ENCODE measurements around the gene PLXNC1.

PLXNC1 gene

DNA sequence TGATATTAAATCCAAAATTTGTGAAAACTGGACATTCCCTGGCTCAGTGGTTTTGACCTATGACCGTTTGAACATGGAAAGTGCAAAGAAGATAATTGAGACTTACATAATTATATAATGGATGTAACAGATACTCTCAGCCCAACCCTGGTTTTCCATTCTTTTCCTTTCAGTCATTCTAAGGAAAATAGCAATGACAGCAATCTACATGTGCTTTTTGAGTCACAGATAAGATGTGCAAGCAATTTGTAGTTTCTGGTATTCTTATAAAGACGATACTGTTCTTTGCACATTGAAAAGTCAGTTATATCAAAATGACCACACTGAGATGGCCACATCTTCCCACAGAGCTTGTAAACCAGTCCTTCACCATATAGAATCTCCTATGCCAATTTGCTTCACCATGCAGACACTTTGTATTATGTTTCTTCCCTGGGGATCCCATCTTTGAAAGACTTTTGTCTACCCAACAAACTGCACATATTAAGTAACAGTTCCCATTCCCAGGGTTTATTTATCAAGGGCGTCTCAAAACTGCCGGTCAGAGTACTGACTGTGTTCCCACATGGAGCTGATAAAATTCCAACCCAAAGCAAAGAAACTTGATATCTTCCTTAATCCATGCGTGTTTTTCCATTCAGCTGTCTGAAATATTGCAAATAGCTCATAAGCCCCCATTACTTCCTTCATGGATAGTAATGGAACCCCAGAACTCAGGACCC, 34.8 kb downstream of the PLXNC1 start:
- DNase-seq: no peak

DNA sequence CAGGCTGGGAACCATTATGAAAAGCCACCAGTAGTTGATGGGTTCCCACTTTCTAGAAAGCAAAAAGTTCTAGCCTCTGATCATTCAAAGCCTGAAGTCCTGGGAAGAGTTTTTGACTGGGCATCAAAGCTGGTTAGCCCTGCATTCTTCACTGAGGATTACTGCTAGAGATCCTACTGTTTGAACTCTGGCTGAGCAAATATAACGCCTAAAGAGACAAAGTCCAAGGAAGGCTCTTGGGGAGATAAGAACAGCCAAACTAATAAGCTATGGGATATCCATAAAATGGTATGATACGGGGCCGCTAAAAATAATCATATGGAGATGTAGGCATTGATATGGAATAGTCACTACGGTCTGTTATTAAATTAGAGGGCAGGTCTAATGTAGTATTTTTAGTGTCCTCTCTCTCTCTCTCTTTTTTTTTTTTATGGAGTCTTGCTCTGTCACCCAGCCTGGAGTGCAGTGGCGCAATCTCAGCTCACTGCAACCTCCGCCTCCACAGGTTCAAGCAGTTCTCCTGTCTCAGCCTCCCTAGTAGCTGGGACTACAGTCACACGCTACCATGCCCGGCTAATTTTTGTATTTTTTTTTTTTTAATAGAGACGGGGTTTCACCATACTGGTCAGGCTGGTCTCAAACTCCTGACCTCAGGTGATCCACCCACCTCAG, 35.5 kb downstream of the PLXNC1 start:
- DNase-seq: no peak

DNA sequence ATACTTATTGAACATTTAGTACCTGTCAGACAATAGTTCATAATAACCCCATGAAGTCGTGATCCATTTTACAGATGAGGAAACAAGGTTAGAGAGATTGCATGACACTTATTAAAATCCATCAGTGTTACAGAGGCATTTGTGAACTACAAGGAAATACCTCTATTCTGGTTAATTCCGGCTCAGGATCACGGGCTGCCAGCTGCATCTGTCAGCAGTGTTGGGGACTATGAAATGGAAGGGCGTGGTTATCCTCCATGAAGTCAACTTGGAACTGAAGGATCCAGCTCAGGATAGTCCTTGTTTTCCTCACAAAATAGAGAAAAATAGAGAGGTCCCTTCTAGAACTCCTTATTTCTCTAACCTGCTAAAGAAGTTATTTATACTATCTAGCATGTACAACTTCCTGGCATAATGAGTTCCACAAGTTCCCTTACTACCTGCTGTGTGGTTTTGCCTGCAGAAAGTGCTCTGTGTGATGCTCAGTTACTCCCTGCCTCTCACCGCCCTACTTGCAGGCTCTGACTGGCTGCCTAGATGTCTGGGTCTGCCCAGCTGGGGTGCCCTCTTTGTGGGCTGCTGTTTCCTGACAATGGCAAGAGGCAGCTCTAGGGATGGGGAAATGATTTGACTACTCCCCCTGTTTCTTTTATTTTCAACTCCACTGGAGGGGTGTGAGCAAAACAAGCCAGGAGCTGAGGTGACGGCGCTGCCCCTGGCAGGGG, 36.8 kb downstream of the PLXNC1 start:
- DNase-seq: no peak

DNA sequence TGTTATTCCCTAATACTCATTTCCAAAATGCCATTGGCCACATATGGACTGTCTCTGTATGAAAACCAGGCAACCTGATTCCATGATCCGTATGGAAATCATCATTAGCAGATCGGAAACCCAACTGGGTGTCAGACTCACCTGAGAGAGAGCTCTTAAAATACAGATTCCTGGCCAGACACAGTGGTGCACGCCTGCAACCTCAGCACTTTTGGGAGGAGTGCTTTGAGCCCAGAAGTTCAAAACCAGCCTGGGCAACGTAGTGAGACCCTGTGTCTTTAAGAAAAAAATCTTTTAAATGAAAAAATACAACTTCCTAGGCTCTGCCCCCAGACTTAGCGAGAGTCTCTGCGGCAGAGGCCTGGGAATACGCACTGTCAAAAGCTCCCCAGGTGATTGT, 37.4 kb downstream of the PLXNC1 start:
- no peak for DNase-seq

DNA sequence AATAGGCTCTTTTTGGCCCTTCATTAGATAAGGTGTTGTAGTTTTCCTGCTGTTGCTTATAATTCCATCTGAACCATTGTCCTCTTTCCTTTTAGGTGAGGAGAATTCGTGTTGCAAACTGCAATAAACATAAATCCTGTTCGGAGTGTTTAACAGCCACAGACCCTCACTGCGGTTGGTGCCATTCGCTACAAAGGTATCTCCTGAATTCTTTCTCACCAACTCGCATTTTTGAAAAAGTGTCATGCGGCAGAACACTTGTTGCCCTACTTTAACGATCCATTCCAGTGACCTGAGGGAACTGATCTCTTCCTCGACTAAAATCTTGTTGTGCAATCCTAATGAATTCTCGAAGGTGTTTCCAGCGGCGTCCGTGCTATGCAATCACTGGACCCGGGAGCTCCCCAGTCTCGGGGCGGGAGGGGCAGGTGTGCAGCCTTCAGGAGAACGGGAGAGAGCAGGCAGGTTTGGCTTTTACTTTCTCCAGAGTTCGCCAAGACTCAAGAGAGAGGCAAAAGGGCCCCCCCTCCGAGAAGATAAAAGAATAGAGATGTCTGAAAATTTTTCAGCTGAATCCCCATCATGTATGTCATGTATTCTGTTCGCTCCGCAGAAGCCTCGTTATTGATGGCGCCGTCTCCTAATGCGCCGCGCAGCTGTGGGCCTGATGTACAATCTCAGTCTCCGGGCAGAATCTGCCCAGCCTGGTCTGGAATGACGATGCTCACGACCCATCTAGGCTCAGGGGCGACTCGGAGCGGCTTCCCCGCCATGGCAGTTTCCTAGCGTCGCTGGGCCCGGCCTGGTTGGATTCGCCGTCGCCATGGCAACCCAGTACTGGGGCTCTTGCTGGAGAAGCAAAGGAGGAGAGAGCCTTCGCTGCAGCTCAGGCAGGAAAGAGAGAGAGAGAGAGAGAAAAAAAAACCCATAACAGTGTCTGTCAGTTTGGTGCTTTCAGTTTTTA, 38.2 kb downstream of the PLXNC1 start:
- DNase-seq: no peak

DNA sequence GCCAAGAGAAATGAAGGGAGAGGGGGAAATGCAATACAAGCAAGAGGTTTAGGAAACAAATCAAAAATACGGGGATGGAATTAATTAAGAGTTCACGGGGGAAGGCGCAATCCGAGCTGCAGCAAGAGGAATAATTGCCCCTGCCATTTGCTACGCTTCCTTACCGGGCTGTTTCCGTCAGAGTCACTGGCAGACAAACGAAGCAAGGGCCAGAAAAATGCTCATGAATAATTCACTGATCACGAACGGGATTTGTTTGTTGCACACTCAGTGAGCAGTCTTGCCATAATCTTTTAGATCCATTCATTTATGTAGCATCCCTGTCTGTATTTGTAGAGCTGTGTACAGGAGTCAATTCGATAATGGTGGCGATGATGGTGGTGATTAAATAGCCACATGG, 39.0 kb downstream of the PLXNC1 start:
- DNase-seq: no peak

DNA sequence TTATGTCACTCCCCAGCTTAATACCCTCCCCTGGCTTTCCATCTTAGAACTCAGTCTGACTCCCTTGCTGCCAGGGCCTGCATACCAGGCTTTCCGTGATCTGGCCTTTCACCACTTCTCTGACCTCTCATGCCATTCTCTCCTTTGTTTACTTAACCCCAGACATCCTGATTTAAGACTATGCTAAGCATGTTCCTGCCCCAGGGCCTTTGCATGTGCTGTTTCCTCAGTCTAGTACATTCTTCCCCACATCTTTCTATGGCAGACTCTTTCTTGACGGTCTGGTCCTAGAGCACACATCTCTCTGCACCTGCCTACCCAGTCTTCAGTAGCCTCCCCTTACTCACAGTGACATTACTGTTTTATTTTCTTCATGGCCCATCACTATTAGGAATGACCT, 42.2 kb downstream of the PLXNC1 start:
- no peak for DNase-seq

DNA sequence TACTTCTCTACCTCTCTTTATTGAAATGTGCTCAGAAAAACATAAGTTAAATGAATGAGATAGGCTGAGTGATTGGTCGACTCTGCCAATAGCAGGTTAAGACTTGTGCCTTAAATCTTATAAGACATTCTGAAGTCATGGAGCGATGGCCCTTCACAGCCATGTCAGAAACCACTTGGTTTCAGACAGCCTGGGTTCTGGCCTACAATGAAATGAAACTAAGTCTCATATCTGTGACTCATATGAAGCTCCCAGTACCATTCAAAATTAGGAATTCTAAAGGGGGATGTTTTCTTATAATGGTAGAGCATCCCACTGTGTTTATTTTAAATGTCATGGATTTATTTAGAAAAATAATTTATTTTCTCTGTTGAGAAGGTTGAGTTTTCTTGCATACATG, 42.6 kb downstream of the PLXNC1 start:
- DNase-seq: no peak

DNA sequence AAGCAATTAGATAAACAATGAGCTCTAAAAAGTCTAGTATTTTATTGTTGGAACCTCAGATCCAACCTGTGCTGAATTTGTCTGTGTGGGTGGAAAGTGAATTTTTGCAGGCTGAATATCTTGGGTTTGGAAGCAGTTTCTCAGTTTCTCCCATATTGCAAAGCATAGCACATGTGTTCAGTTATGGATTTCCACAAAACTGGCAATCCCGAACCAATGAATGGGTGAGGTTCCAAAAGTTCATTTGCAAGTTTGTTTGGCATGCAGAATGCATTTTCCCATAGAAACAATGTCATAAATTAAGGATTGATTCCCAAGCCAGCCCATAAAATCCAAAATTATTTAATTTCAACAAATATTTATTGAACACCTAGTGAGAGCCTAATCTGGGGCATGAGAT, 43.4 kb downstream of the PLXNC1 start:
- no peak for DNase-seq

DNA sequence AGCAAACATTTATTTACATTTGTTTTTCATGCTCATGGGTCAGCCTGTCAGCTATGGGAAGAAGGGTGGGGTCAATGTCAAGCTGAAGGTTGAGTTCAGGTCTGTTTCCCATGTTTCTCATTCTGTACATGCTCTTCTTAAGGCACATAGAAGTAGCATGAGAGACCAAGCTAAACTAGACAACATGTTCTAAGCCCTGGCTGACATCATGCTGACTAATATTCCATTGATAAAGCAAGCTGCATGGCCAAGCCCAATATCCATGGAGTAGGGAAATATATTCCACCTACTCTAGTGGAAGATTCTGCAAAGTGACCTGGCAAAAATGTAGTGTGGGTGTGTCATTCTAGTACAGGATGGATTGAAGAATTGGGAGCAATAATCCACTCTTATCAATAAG, 44.1 kb downstream of the PLXNC1 start:
- DNase-seq: no peak

DNA sequence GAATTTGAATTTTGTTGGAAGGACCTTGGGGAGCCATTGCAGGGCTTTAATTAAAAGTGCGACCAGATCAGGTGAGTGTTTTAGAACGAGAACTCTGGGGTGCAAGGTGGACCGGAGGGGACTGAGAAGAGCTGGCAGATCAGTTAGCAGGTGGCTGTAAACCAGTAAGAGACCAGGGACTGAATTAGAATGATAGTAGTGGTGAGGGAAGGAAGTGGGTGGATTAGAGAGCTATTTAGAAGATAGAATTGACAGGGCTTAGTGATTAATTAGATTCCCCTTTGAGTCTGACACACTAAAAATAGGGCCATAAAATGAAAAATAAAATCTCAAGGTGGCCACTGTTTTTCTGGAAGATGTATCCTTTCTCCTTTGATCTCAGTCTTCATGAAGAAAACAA, 44.8 kb downstream of the PLXNC1 start:
- no peak for DNase-seq

DNA sequence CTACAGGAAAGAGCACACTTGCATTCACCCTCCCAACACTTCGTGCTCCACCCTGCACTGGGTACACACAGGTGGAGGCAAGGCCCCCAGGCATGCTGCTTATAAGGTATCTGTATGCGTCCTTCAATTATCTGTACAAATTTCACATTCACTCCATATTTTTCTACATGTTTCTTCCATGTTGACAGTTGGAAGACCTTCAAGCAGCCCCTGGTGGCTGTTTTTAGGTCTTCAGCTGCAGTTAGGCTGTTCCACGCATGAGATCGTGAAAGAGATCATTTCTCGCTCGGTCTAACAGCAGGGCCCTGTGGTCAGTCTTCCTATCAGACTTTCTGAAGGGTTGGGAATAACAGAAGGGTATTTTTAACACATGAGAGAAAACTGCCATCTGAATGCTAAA, 47.1 kb downstream of the PLXNC1 start:
- DNase-seq: no peak

DNA sequence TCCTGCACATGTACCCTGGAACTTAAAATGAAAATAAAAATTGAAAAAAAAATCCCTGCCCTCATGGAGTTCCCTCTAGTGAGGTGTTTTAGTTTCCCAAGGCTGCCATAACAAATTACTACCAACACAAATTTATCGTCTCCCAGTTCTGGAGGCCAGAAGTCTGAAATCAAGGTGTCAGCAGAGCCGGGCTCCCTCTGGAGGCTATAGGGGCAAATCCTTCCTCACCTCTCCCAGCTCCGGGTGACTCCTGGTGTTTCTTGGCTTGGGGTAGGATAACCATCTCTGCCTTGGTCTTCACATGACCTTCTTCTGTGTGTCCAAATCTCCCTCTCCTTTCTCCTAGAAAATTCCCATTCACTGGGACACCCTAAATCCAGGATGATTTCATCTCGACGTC, 50.1 kb downstream of the PLXNC1 start:
- no peak for DNase-seq

DNA sequence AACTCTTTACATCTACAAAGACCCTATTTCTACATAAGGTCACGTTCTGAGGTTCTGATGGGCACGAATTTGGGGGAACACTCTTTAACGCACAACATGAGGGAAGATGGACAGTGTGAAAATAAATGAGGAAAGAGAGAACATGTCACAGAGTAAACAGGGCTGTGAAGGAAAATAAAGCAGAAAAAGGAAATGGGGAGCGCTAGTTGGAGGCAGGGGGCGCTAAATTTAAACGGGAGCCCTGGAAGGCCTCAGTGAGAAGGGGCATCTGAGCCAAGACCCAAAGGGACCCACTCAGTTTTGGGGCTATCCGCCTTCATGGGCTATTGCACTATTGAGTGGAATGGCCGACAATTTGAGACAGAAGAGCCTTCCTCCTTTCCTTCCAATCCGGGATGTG, 50.5 kb downstream of the PLXNC1 start:
- DNase-seq: no peak

DNA sequence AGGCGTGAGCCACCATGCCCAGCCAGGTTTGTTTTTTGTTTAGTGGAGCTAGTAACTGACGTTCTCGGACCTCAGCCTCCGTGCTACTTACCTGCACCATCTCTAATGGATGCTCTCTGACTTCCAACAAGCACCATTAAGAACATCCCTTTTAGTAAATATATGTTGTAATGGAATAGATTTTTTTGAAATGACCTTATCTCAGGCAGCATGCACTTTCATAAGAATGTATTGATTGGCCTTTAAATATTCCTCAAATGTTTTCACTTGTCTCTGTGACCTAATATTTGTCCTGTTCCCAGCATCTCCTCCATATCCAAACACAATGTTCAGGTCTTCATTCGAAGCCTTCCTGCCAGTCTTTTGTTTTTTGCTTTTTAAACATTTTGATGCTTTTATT, 51.7 kb downstream of the PLXNC1 start:
- DNase-seq: no peak

DNA sequence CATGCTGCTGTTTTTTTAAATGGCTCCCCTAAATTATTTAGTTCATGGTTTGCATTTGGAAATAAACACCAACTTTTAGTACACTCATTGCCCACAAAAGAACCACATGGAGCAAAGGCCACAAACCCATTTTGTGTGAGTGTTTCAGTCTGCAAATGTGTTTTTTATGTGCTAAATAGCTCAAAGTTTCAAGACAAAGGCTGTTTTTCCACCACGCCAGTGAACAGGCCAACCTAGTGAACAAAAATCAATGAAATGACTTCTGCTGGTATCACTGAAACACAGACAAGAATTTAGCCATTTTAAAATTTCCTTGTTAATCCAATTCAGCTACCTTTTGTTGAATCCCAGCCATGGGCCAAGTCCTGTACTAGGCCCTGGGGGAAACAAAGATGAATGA, 52.3 kb downstream of the PLXNC1 start:
- DNase-seq: no peak

DNA sequence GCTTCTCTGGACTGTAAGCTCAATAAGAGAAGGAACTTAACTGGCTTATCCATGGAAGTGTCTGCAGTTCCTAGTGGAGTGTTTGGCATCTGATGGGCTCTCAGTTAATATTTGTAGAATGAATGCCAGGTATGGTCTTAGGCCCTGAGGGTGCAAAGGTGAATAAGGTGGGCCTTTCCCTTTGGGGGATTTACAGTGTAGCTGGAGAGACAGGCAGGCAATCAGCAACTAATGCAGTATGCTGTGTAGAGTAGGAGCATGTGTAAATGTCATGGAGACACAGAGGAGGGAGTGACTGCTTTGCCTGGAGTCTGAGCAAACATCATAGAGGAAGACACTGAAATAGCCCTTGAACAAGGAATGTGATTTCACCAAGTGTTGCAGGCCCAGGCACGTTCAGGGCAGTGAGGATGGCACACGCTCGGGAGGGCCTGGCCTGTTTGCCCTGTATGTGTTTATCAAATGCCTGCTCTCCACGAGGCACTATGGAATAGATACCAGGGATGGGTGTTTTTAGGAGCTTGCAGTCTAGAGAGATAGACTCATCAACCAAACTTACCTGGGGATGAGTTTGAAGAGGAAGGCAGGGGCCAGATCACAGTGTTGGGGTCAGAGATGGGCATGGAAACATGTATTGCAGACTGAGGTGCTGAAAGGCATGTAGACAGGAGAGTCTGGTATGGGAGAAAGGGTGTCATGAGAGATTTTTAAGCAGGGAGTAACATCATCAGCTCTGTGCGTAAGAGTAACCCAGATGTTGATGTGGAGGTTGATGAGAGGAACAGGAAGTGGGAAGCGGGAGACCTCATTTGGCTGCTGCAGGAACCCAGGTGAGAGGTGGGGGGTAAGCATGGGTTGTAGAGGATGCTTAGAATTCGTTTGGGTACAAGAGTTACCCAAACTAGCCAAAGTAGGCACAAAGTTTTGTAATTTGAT, 54.1 kb downstream of the PLXNC1 start:
- peak in 2 of 5 experiments; percentile 30 to 45 for DNase-seq

DNA sequence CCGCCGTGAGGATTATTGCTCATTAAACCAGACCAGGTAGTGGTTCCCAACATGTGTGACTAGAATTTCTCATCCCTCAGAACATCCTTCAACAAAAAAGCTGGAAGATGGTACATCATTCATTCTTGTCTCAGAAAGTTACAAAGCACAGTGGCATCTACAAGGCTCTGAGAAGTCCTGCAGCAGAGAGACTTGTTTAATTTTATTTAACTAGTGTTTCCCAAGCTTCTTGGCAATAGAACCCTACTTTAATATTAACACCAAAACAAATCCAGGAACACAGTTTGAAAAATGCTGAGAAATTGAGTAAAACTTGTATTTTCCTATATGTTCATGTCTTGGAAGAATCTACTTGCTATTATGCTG, 54.8 kb downstream of the PLXNC1 start:
- DNase-seq: no peak

DNA sequence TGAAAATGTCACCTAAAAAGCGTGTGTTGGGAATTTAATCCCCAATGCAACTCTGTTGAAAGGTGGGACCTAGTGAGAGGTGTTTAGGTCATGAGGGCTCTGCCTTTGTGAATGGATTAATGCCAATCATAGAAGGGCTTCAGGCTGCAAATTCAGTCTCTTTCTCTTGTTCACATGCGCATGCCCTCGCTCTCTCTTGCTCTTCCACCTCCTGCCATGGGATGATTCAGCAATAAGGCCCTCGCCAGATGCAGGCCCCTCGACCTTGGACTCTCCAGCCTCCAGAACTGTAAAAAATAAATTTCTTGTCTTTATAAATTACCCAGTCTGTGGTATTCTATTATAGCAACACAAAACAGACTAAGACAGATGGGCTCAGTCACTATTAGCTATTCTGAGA, 55.4 kb downstream of the PLXNC1 start:
- DNase-seq: no peak

DNA sequence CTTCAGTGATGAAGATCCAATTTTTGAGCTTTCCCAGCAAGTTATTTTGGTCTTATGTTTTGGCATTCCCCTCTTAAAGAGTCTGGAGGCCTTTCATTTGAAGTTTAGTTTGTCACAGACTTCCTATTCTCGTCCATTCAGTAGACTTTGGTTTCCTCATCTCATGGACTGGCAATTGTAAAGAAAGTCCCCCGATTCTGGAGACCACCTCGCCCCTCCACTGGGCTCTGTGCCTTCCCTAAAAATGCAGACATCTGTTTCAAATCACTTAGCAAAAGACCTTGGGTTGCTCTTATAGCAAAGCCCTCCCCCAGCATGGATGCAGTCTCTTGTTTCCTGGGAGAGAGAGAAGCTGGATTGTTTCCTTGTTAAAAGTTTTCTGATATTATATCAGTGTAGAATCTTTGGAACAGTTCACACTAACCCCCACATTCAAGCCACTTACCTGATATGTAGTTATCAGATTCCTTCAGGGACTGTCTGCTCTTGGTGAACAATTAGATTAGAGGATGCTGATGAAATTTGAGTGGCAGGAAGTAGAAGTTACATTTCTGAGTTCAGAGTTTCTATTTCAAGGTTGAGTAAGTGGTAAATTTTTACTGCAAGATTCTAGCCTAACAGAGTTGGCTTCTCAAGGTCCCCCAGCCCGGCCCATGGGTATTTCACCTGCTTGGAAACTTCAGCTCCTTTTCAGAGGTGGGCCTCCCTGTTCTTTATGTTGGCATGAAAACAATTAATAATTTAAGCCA, 56.3 kb downstream of the PLXNC1 start:
- peak in 1 of 5 experiments; percentile 61 for DNase-seq

DNA sequence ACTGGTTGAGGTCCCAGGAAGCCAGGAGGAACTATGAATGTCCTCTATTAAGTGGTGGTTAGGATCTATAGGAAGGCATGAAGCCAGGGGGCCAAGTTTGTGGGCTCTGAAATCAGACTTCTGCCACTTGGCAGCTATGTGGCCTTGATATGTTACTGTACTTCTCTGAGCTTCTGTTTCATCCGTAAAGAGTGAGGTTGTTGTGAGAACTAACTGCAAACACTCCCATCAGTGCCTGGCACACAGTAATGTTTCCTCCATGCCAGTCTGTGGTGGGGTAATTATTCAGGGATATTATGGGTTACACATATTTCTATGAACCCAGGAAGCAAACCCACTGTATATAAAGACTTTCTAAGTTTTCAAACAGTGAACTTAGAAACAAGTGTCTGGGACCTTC, 57.4 kb downstream of the PLXNC1 start:
- DNase-seq: peak in 1 of 5 experiments; percentile 46

Data from T-helper 2 cell (primary cell).